ENCODE results near the gene SH3RF3.
A peak's percentile ranks its signal among the peaks of the same experiment; 100 is the strongest.
"Not testable (repeated sequence)": the region's sequence is repeated elsewhere in the genome, so short reads cannot be mapped to it uniquely, and the experiment has no call there.

The SH3RF3 gene

GRCh38 chr2:109120166-109120565, 8.8 kb upstream of the SH3RF3 start:
- DNase-seq: no peak

- DNase-seq: not testable (repeated sequence)
Measured at GRCh38 chr2:109120686-109121085, 8.3 kb upstream of the SH3RF3 start.

GRCh38 chr2:109123586-109124201, 5.3 kb upstream of the SH3RF3 start:
- no peak for DNase-seq

GRCh38 chr2:109124982-109125592, 3.9 kb upstream of the SH3RF3 start:
- DNase-seq: no peak

GRCh38 chr2:109125593-109126500, 3.2 kb upstream of the SH3RF3 start:
- no peak for DNase-seq

- no peak for DNase-seq
Measured at GRCh38 chr2:109126501-109126860, 2.5 kb upstream of the SH3RF3 start.

GRCh38 chr2:109127556-109127955, 1.4 kb upstream of the SH3RF3 start:
- DNase-seq: no peak

- peak; percentile 61 for DNase-seq
Measured at GRCh38 chr2:109128048-109128615, 873 bp upstream of the SH3RF3 start.

GRCh38 chr2:109129356-109129920, 433 bp downstream of the SH3RF3 start:
- DNase-seq: no peak

- DNase-seq: no peak
Measured at GRCh38 chr2:109129921-109130722, 1.1 kb downstream of the SH3RF3 start.

- no peak for DNase-seq
Measured at GRCh38 chr2:109130723-109130995, 1.7 kb downstream of the SH3RF3 start.

GRCh38 chr2:109131777-109132176, 2.8 kb downstream of the SH3RF3 start:
- DNase-seq: no peak

- DNase-seq: no peak
Measured at GRCh38 chr2:109132626-109133025, 3.6 kb downstream of the SH3RF3 start.

- DNase-seq: no peak
Measured at GRCh38 chr2:109133746-109134145, 4.7 kb downstream of the SH3RF3 start.

GRCh38 chr2:109134741-109135358, 5.8 kb downstream of the SH3RF3 start:
- DNase-seq: no peak

- DNase-seq: no peak
Measured at GRCh38 chr2:109135359-109136197, 6.6 kb downstream of the SH3RF3 start.

GRCh38 chr2:109136542-109136941, 7.5 kb downstream of the SH3RF3 start:
- no peak for DNase-seq

GRCh38 chr2:109137616-109138015, 8.6 kb downstream of the SH3RF3 start:
- no peak for DNase-seq

- DNase-seq: no peak
Measured at GRCh38 chr2:109138449-109138848, 9.4 kb downstream of the SH3RF3 start.

- DNase-seq: no peak
Measured at GRCh38 chr2:109139002-109139401, 10.0 kb downstream of the SH3RF3 start.

- no peak for DNase-seq
Measured at GRCh38 chr2:109139865-109140396, 10.9 kb downstream of the SH3RF3 start.

All from activated CD4-positive, alpha-beta T cell treated with anti-CD3 and anti-CD28 coated beads, Interleukin-2, Interleukin-6, amounts not matched to agents 100 ng/mL and 50 ng/mL, durations not matched to agents 16 hours and 8 hours (primary cell).